Effector memory CD4-positive, alpha-beta T cell (primary cell): ENCODE data around the gene GAB3.
"Not testable (repeated sequence)": the region's sequence is repeated elsewhere in the genome, so short reads cannot be mapped to it uniquely, and the experiment has no call there.

ENCODE experiments used
- DNase-seq, 3 donors: peaks; one replicate each; pipeline ENCODE4 v3.0.0-alpha.2; 2020
- H3K27ac ChIP-seq: 2 replicates; pipeline ENCODE4 v1.7.0; 2013; ENCODE audit warnings: mild to moderate bottlenecking, low read length, moderate library complexity; ENCODE audit not compliant: insufficient read depth, poor library complexity, severe bottlenecking
- H3K27me3 ChIP-seq: replicated peaks from 2 replicates; pipeline ENCODE4 v1.7.0; 2013; ENCODE audit warnings: mild to moderate bottlenecking, low read length; ENCODE audit not compliant: insufficient read depth, control insufficient read depth, poor library complexity, severe bottlenecking
- H3K36me3 ChIP-seq: 2 replicates; pipeline ENCODE4 v1.7.0; 2013; ENCODE audit warnings: mild to moderate bottlenecking, low read length, moderate library complexity; ENCODE audit not compliant: control insufficient read depth, insufficient read depth
- H3K4me1 ChIP-seq: 2 replicates; pipeline ENCODE4 v1.7.0; 2013; ENCODE audit warnings: low read length, mild to moderate bottlenecking; ENCODE audit not compliant: control insufficient read depth, insufficient read depth, poor library complexity, severe bottlenecking
- H3K4me3 ChIP-seq: 2 replicates; pipeline ENCODE4 v1.7.0; 2013; ENCODE audit warnings: low read length, low read depth, mild to moderate bottlenecking; ENCODE audit not compliant: insufficient read depth, poor library complexity, severe bottlenecking
- H3K9me3 ChIP-seq: 2 replicates; pipeline ENCODE4 v1.7.0; 2013; ENCODE audit warnings: mild to moderate bottlenecking, low read length, moderate library complexity; ENCODE audit not compliant: control insufficient read depth

GAB3 gene

DNA sequence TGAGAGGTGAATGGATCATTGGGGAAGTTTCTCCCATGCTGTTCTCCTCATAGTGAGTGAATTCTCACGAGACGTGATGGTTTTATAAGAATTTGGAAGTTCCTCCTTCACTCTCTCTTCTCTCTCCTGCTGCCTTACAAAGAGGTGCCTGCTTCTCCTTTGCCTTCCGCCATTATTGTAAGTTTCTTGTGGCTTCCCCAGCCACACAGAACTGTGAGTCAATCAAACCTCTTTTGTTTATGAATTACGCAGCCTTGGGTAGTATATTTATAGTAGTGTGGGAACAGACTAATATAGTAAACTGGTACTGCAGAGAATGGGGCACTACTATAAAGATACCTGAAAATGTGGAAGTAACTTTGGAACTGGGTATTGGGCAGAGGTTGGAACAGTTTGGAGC lies 89.7 kb downstream of the GAB3 start:
- Histone ChIP-seq H3K9me3 (no peaks in the 10 kb centered on the region), H3K36me3 (no peaks in the 10 kb centered on the region), H3K4me1 (no peaks in the 10 kb centered on the region), H3K4me3 (no peak overlapping the region), H3K27ac (no peak overlapping the region), H3K27me3 (no peaks in the 10 kb centered on the region)
- no peak for DNase-seq

- no peak overlapping the region for H3K4me3 ChIP-seq
- no peak for DNase-seq
- H3K4me1 ChIP-seq: no peaks in the 10 kb centered on the region
- H3K36me3 ChIP-seq: no peaks in the 10 kb centered on the region
- no peaks in the 10 kb centered on the region for H3K27me3 ChIP-seq
- no peak overlapping the region for H3K27ac ChIP-seq
- no peaks in the 10 kb centered on the region for H3K9me3 ChIP-seq
These were observed 90.3 kb downstream of the GAB3 start for GRCh38 chrX:154660541-154660940.

GRCh38 chrX:154658957-154659356 lies 91.9 kb downstream of the GAB3 start:
- no peaks in the 10 kb centered on the region for H3K9me3 ChIP-seq
- no peaks in the 10 kb centered on the region for H3K4me1 ChIP-seq
- no peak for DNase-seq
- no peak overlapping the region for H3K27ac ChIP-seq
- H3K4me3 ChIP-seq: no peak overlapping the region
- H3K36me3 ChIP-seq: no peaks in the 10 kb centered on the region
- no peaks in the 10 kb centered on the region for H3K27me3 ChIP-seq

- no peaks in the 10 kb centered on the region for H3K36me3 ChIP-seq
- H3K4me3 ChIP-seq: no peak overlapping the region
- DNase-seq: no peak
- H3K9me3 ChIP-seq: no peaks in the 10 kb centered on the region
- H3K27ac ChIP-seq: no peak overlapping the region
- no peaks in the 10 kb centered on the region for H3K27me3 ChIP-seq
- no peaks in the 10 kb centered on the region for H3K4me1 ChIP-seq
These were observed 92.7 kb downstream of the GAB3 start for GRCh38 chrX:154658187-154658586.

DNA sequence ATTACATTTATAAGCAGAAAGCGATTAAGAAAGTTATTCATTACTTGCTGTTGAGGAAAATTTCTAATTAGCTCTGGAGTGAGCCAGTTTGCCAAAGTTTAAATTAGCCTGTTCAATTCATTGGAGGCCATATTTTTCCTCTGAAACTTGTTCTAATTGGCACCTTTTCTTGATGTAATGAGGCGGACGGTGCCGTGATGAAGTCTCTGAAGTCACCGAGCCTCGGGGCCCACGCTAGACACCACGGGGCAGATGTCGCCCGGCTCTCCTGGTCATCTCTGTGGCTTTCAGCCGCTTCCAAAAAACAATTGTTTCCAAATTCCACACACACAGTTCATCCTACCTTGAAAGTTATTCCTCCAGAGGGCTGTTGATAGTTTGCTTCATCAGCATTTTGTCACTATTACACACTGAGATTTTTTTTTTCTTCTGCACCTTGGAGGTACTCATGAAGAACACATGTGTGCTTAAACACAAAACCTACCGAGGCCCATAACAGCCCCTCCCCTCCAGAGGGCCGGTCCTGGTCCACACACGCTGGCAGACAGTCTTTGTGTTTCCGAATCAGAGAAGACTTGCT lies 93.6 kb downstream of the GAB3 start:
- Histone ChIP-seq H3K9me3 (no peaks in the 10 kb centered on the region), H3K4me1 (no peaks in the 10 kb centered on the region), H3K36me3 (no peaks in the 10 kb centered on the region), H3K27me3 (no peaks in the 10 kb centered on the region), H3K4me3 (no peak overlapping the region), H3K27ac (no peak overlapping the region)
- no peak for DNase-seq

DNA sequence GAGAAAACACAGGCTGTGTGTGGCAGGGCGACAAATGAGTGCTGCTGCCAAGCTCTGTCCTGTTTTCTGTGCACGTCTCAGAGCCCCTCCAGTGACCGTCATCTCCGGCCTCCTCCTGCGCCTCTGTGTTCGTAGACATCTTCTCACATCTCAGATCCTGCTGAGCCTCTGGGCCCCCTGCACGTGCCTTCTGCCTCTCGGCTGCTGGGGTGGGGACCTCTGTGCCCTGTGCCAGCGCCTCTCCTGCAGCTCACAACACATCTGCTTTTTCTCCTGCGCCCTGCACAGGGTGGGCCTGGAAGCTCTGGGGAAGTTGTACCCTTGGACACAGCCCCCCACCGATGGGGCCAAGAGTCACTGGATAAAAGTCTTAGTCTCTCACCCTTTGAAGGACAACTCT lies 95.1 kb downstream of the GAB3 start:
- no peak for DNase-seq
- Histone ChIP-seq H3K27ac (no peak overlapping the region), H3K4me3 (no peak overlapping the region), H3K4me1 (no peaks in the 10 kb centered on the region), H3K27me3 (no peaks in the 10 kb centered on the region), H3K9me3 (no peaks in the 10 kb centered on the region), H3K36me3 (no peaks in the 10 kb centered on the region)

DNA sequence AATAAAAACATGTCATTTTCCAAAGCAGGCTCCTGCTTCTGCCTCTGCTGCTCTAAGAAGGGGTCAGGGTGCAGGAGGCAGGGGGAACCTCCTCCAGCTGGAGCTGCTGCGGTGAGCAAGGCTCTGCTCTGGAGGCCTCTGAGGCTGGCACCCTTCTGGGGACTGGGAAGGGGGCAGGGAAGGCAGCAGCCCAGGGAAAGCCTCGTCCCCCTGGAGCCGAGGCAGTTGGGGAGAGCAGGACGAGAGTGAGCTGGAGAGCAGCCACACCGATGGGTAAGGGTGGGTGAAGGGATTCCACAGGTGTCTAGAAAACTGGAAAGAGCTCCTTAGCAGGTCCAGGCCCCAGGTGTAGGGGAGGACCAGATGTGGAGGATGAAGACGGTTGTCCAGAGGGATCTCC lies 95.5 kb downstream of the GAB3 start:
- Histone ChIP-seq H3K9me3 (no peaks in the 10 kb centered on the region), H3K4me3 (no peak overlapping the region), H3K27me3 (no peaks in the 10 kb centered on the region), H3K27ac (no peak overlapping the region), H3K36me3 (no peaks in the 10 kb centered on the region), H3K4me1 (no peaks in the 10 kb centered on the region)
- no peak for DNase-seq

- no peak for DNase-seq
- H3K27ac ChIP-seq: no peak overlapping the region
- H3K27me3 ChIP-seq: no peaks in the 10 kb centered on the region
- H3K36me3 ChIP-seq: no peaks in the 10 kb centered on the region
- H3K9me3 ChIP-seq: no peaks in the 10 kb centered on the region
- H3K4me1 ChIP-seq: no peaks in the 10 kb centered on the region
- H3K4me3 ChIP-seq: no peak overlapping the region
These were observed 96.0 kb downstream of the GAB3 start for GRCh38 chrX:154654925-154655324.

DNA sequence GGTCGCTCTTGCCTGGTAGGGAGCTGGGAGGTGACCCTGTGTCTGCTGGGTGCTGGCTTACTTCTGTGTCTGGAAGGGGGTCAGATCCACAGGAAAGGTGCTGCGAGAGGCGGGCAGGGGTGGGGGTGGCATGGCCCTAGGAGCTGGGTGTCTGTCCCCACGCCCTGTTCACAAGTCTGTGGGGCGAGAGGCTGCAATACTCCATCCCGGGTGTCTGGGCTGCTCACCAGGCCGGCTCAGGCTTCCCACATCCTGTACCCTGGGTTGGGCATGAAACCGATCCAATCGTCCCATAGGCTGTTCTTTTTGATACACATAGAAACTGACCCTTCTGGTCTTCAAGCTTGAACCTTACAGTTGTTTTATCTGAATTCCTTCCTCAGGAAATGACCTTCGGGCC lies 96.5 kb downstream of the GAB3 start:
- H3K4me1 ChIP-seq: no peaks in the 10 kb centered on the region
- H3K27ac ChIP-seq: no peak overlapping the region
- DNase-seq: no peak
- no peaks in the 10 kb centered on the region for H3K9me3 ChIP-seq
- no peak overlapping the region for H3K4me3 ChIP-seq
- no peaks in the 10 kb centered on the region for H3K27me3 ChIP-seq
- H3K36me3 ChIP-seq: no peaks in the 10 kb centered on the region

- not testable (repeated sequence) for DNase-seq, H3K9me3 ChIP-seq, H3K27me3 ChIP-seq, H3K4me3 ChIP-seq, H3K4me1 ChIP-seq, H3K36me3 ChIP-seq, H3K27ac ChIP-seq
These were observed 97.5 kb downstream of the GAB3 start, which contains the start of gene CTAG2 for GRCh38 chrX:154653413-154653812. Gene CTAG2 (minus strand): TSS chrX:154653579. CDS start chrX:154653515, 64 bp downstream.

GRCh38 chrX:154653048-154653401 lies 97.9 kb downstream of the GAB3 start:
- H3K27me3 ChIP-seq: no peaks in the 10 kb centered on the region
- DNase-seq: no peak
- no peaks in the 10 kb centered on the region for H3K36me3 ChIP-seq
- no peak overlapping the region for H3K4me3 ChIP-seq
- no peaks in the 10 kb centered on the region for H3K4me1 ChIP-seq
- H3K9me3 ChIP-seq: no peaks in the 10 kb centered on the region
- H3K27ac ChIP-seq: no peak overlapping the region
